ENCODE results near the gene ARHGAP22. TPM values are rescaled to one million over a fixed set of nuclear protein-coding genes. Genes with fewer than 3 reads are reported as not detected.
"Not testable (repeated sequence)": the region's sequence is repeated elsewhere in the genome, so short reads cannot be mapped to it uniquely, and the experiment has no call there.

The ARHGAP22 gene
- total and polyA plus RNA-seq, 2 experiments from 2014 or later: 41.9 to 44.4 TPM

DNA sequence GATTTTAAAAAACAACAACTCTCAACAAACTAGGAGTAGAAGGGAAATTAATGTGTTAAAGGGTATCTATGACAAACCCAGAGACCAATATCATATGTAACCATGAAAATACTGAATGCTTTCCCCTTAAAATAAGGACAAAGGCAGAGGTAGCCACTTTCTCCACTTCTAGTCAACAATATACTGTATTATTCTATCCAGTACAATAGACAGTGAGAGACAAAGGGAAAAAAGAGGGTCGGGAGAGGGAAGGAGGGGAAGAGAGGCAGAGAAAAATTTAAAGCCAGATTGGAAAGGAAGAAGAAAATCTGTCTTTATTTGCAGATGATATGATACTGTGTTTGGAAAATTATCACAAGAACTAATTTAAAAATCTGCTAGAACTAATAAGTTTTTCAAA, 40.7 kb upstream of the ARHGAP22 start:
- peaks cover 66% of the 10 kb centered on the region for H3K79me2 ChIP-seq (ENCODE audit: insufficient read depth)
- no peaks in the 10 kb centered on the region; the same call in 1 of the 2 replicates for H3F3A ChIP-seq (ENCODE audit: insufficient read depth)
- WGBS, 2 experiments (ENCODE audit: low coverage in 1 of 2, low lambda C conversion rate in 2 of 2, missing lambda C conversion rate in 2 of 2): 63% methylated on average over 1 of the region's 1 CpG

DNA sequence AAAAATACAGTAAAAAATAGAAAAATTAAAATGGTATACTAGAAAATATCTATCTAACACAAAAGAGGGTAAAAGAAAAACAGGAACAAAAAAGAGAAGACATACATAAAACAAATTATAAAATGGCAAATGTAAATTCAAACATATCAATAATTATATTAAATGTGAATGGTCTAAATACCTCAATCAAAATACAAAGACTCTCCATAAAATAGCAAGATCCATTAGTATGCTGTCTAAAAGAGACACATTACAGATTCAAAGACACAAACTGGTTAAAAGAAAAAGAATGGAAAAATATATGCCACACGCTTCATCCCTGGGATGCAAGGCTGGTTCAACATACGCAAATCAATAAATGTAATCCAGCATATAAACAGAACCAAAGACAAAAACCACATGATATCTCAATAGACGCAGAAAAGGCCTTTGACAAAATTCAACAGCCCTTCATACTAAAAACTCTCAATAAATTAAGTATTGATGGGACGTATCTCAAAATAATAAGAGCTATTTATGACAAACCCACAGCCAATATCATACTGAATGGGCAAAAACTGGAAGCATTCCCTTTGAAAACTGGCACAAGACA, 36.3 kb upstream of the ARHGAP22 start:
- H3K4me2 ChIP-seq (ENCODE audit: unreplicated experiment); H4K20me1 ChIP-seq (ENCODE audit: insufficient read depth); H3F3A ChIP-seq (ENCODE audit: insufficient read depth); H3K9me3 ChIP-seq (ENCODE audit: low read depth); H3K27ac ChIP-seq; H3K27me3 ChIP-seq (replicated peaks; ENCODE audit: insufficient read depth); H3K9me2 ChIP-seq (ENCODE audit: insufficient read depth); H3K9ac ChIP-seq; H2AFZ ChIP-seq; H3K36me3 ChIP-seq (ENCODE audit: low read depth); in situ Hi-C loops (cut with MboI); H3K4me3 ChIP-seq; DNase-seq: not testable (repeated sequence)
- Histone ChIP-seq H3K4me1 (ENCODE audit: insufficient read depth) (peaks cover 11% of the 10 kb centered on the region), H3K79me2 (ENCODE audit: insufficient read depth) (peaks cover 71% of the 10 kb centered on the region)
- 93 to 94% methylated on average over 4 of the region's 4 CpGs for WGBS, 2 experiments (ENCODE audit: low coverage in 1 of 2, low lambda C conversion rate in 2 of 2, missing lambda C conversion rate in 2 of 2)

More for the DNA sequence above, 40.7 kb upstream of the ARHGAP22 start:
- Histone ChIP-seq H3K27me3 (replicated peaks; ENCODE audit: insufficient read depth) (no peaks in the 10 kb centered on the region), H3K4me2 (ENCODE audit: unreplicated experiment) (no peak overlapping the region), H3K27ac (no peak overlapping the region), H3K9me2 (ENCODE audit: insufficient read depth) (no peaks in the 10 kb centered on the region), H3K4me3 (no peak overlapping the region), H3K9ac (no peak overlapping the region), H4K20me1 (ENCODE audit: insufficient read depth) (no peaks in the 10 kb centered on the region), H3K4me1 (ENCODE audit: insufficient read depth) (no peaks in the 10 kb centered on the region), H3K9me3 (ENCODE audit: low read depth) (no peaks in the 10 kb centered on the region), H2AFZ (no peak overlapping the region), H3K36me3 (ENCODE audit: low read depth) (no peaks in the 10 kb centered on the region; the same call in 1 of the 2 replicates)
- in situ Hi-C loops (cut with MboI): no loop called here
- no peak for DNase-seq
- TF ChIP-seq EZH2 (IDR thresholded peaks at IDR 0.05; ENCODE audit: insufficient read depth, poor library complexity, severe bottlenecking): no peak
- TF ChIP-seq EZH2phosphoT487 (IDR thresholded peaks at IDR 0.05; ENCODE audit: insufficient read depth, low read depth): no peak

DNA sequence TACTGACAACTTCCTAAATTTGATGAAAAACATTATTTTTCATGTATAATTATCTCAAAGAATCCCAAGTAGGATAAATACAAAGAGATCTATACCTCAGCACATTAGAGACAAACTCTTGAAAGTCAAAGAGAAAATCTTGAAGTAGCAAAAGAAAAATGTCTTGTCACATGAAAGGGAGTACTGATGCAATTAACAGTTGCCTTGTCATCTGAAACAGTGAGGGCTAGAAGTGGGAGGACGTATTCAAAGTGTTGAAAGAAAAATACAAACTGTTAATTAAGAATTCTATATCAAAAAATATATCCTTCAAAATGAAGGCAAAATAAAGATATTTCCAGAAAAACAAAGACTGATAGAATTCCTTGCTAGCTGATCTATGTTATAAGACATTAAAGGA, 35.5 kb upstream of the ARHGAP22 start:
- in situ Hi-C loops (cut with MboI): no loop called here
- Histone ChIP-seq H3K9me2 (ENCODE audit: insufficient read depth) (no peaks in the 10 kb centered on the region), H3K9ac (no peak overlapping the region), H2AFZ (no peak overlapping the region), H3K4me1 (ENCODE audit: insufficient read depth) (peaks cover 12% of the 10 kb centered on the region), H3F3A (ENCODE audit: insufficient read depth) (peaks cover 1% of the 10 kb centered on the region), H3K4me3 (no peak overlapping the region), H4K20me1 (ENCODE audit: insufficient read depth) (no peaks in the 10 kb centered on the region), H3K4me2 (ENCODE audit: unreplicated experiment) (no peak overlapping the region), H3K36me3 (ENCODE audit: low read depth) (no peaks in the 10 kb centered on the region; the same call in 1 of the 2 replicates), H3K79me2 (ENCODE audit: insufficient read depth) (peaks cover 62% of the 10 kb centered on the region), H3K9me3 (ENCODE audit: low read depth) (no peaks in the 10 kb centered on the region), H3K27ac (no peak overlapping the region), H3K27me3 (replicated peaks; ENCODE audit: insufficient read depth) (no peaks in the 10 kb centered on the region)
- WGBS, 2 experiments (ENCODE audit: low coverage in 1 of 2, low lambda C conversion rate in 2 of 2, missing lambda C conversion rate in 2 of 2): 76 to 91% methylated on average over 1 of the region's 1 CpG
- TF ChIP-seq EZH2phosphoT487 (IDR thresholded peaks at IDR 0.05; ENCODE audit: insufficient read depth, low read depth): no peak
- TF ChIP-seq EZH2 (IDR thresholded peaks at IDR 0.05; ENCODE audit: insufficient read depth, poor library complexity, severe bottlenecking): no peak
- no peak for DNase-seq

DNA sequence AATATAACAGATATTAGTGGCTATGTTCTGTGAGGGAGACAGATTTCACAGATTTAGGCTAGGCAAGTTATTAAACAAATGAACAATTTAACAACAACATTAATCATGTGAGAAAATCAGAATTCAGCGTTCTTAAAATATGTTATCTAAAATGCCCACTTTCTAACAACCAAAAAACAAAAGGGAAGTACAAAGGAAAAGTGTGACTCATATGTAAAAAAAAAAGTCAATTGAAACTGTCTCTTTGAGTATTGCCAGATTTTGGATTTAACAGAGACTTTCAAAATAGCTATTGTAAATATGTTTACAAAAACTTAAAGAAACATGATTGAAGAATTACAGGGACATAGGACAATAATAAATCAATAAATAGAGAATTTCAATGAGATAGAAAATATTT, 34.8 kb upstream of the ARHGAP22 start:
- Histone ChIP-seq H3K27me3 (replicated peaks; ENCODE audit: insufficient read depth) (no peaks in the 10 kb centered on the region), H3K9me3 (ENCODE audit: low read depth) (no peaks in the 10 kb centered on the region), H2AFZ (no peak overlapping the region), H3K4me1 (ENCODE audit: insufficient read depth) (peaks cover 19% of the 10 kb centered on the region), H3K9me2 (ENCODE audit: insufficient read depth) (no peaks in the 10 kb centered on the region), H3K79me2 (ENCODE audit: insufficient read depth) (peaks cover 55% of the 10 kb centered on the region), H4K20me1 (ENCODE audit: insufficient read depth) (no peaks in the 10 kb centered on the region), H3K4me2 (ENCODE audit: unreplicated experiment) (no peak overlapping the region), H3K27ac (no peak overlapping the region), H3F3A (ENCODE audit: insufficient read depth) (peaks cover 8% of the 10 kb centered on the region), H3K36me3 (ENCODE audit: low read depth) (no peaks in the 10 kb centered on the region; the same call in 1 of the 2 replicates), H3K9ac (no peak overlapping the region), H3K4me3 (no peak overlapping the region)
- TF ChIP-seq EZH2 (IDR thresholded peaks at IDR 0.05; ENCODE audit: insufficient read depth, poor library complexity, severe bottlenecking): no peak
- no peak for TF ChIP-seq EZH2phosphoT487 (IDR thresholded peaks at IDR 0.05; ENCODE audit: insufficient read depth, low read depth)
- DNase-seq: no peak
- in situ Hi-C loops (cut with MboI): no loop called here
- 60 to 71% methylated on average over 1 of the region's 1 CpG for WGBS, 2 experiments (ENCODE audit: low coverage in 1 of 2, low lambda C conversion rate in 2 of 2, missing lambda C conversion rate in 2 of 2)
